T-cell (primary cell): ENCODE results near the gene WFDC10A. TPM values are rescaled to one million over a fixed set of nuclear protein-coding genes. Genes with fewer than 3 reads are reported as not detected.
"Not testable (repeated sequence)": the region's sequence is repeated elsewhere in the genome, so short reads cannot be mapped to it uniquely, and the experiment has no call there.

Source experiments
- ATAC-seq, 4 experiments: fragments of 200-7000 bp in 3 of 4; fragments of 150-1000 bp in 1 of 4; cut with Tn5 transposase; replicated peaks in 1 of 4; 1 replicate in 3 of 4; 2 replicates in 1 of 4; pipeline ENCODE4 v1.10.0; 2021; ENCODE audit warnings: moderate library complexity in 3 of 4, mild to moderate bottlenecking in 2 of 4, moderate number of reproducible peaks in 1 of 4
- CTCF ChIA-PET, 2 donors: fragments of 300-600 bp; sonication (Branson Sonifier 250); formaldehyde crosslinking; loops; one replicate each; lab custom pipeline; 2022; ENCODE audit warnings: antibody characterized with exemption in 2 of 2; lab: Charles Lee
- POLR2A ChIA-PET, 2 donors: fragments of 300-600 bp; sonication (Branson Sonifier 250); formaldehyde crosslinking; loops; one replicate each; lab custom pipeline; 2022; ENCODE audit warnings: antibody characterized with exemption in 2 of 2; lab: Charles Lee
- DNase-seq, 35 experiments: peaks; one replicate each; pipeline versions ENCODE4 v3.0.0 to v3.0.0-alpha.2; 2013 to 2023
- H3K27ac ChIP-seq: one replicate; pipeline ENCODE4 v1.5.1; 2013; ENCODE audit warnings: low read length
- H3K27me3 ChIP-seq, 2 experiments: replicated peaks in 1 of 2; 1 replicate in 1 of 2; 2 replicates in 1 of 2; pipeline versions ENCODE4 v1.6.1 to v1.7.0; 2013; ENCODE audit warnings: low read length in 1 of 2, mixed read lengths in 1 of 2; ENCODE audit not compliant: control insufficient read depth in 2 of 2, insufficient read depth in 2 of 2; ENCODE audit errors: extremely low read depth in 1 of 2
- H3K36me3 ChIP-seq, 2 donors: 1 replicate in 1 of 2; 2 replicates in 1 of 2; pipeline versions ENCODE4 v1.6.1 to v1.7.0; 2013; ENCODE audit warnings: low read length in 1 of 2; ENCODE audit not compliant: control insufficient read depth in 2 of 2, insufficient read depth in 1 of 2; ENCODE audit errors: extremely low read depth in 1 of 2
- H3K4me1 ChIP-seq, 2 experiments: 1 replicate in 1 of 2; 2 replicates in 1 of 2; pipeline versions ENCODE4 v1.6.1 to v1.7.0; 2013; ENCODE audit warnings: low read length in 2 of 2, mixed read lengths in 1 of 2; ENCODE audit not compliant: insufficient read depth in 2 of 2, control insufficient read depth in 1 of 2; ENCODE audit errors: extremely low read depth in 1 of 2
- H3K4me3 ChIP-seq, 2 donors: 1 replicate in 1 of 2; 2 replicates in 1 of 2; pipeline versions ENCODE4 v1.5.1 to v1.7.0; 2013; ENCODE audit warnings: mild to moderate bottlenecking in 2 of 2, low read length in 1 of 2, moderate library complexity in 1 of 2; ENCODE audit not compliant: control insufficient read depth in 1 of 2; ENCODE audit errors: extremely low read depth in 1 of 2
- H3K9me3 ChIP-seq: 2 replicates; pipeline ENCODE4 v1.7.0; 2013
- H3K27ac Mint-ChIP-seq, 2 donors: one replicate each; pipeline ENCODE4 v1.8.0; 2020 to 2021; ENCODE audit warnings: mild to moderate bottlenecking in 2 of 2, mixed read lengths in 2 of 2
- H3K27me3 Mint-ChIP-seq, 2 donors: one replicate each; pipeline ENCODE4 v1.8.0; 2021 to 2022; ENCODE audit warnings: mixed read lengths in 2 of 2
- H3K36me3 Mint-ChIP-seq: one replicate; pipeline ENCODE4 v1.8.0; 2021; ENCODE audit warnings: mixed read lengths
- H3K4me1 Mint-ChIP-seq, 3 donors: one replicate each; pipeline ENCODE4 v1.8.0; 2020 to 2022; ENCODE audit warnings: mixed read lengths in 3 of 3, mild to moderate bottlenecking in 1 of 3
- H3K4me3 Mint-ChIP-seq, 3 donors: one replicate each; pipeline ENCODE4 v1.8.0; 2020 to 2022; ENCODE audit warnings: mild to moderate bottlenecking in 3 of 3, mixed read lengths in 3 of 3, moderate library complexity in 3 of 3
- H3K9me3 Mint-ChIP-seq, 3 donors: one replicate each; pipeline ENCODE4 v1.8.0; 2020 to 2022; ENCODE audit warnings: mixed read lengths in 3 of 3
- WGBS: methylation state at CpG from one replicate; pipeline ENCODE4 v1.1.5; 2013; ENCODE audit warnings: missing lambda C conversion rate; ENCODE audit not compliant: insufficient coverage; 5-methylcytosine and 5-hydroxymethylcytosine counted together
- total RNA-seq, 35 experiments: library from RNA in 6 of 35; stranded (reverse) in 6 of 35; fragments of 120-200 nt in 1 of 35; gene quantifications; one replicate each; pipeline versions ENCODE4 v1.2.1 to v1.2.4 and lab custom pipeline; 2013 to 2026

The WFDC10A gene
- not detected for total RNA-seq
- not detected for total RNA-seq (2013)
- total RNA-seq (lab: John Stamatoyannopoulos, UW): 0 to 0.04 (median 0) reads per million in 29 experiments

DNA sequence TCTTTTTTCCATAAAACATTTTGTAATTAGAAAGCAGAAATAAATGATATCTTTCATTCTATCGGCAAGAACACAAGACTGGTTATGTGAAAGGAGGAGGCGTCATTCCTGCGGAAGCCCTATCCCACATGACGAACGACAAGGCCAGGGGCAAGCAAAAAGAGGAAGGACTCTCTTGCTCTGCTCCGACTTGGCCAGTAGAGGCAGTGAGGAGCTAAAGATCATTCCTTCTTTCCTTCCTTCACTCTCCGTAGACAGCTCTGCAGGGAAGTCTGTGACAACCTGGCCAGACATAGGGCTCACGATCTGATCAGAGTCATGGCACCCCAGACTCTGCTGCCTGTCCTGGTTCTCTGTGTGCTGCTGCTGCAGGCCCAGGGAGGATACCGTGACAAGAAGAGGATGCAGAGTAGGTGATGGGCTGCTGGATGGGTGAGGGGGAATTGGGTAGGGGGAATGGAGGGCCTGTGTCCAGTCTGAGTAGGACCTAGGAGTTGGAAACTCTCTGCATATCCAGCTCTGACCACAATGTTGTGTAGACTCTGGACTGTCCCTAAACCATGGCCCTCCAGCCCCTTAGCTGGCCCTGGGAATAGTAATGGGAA lies at the start of gene WFDC10A:
Gene WFDC10A (plus strand): TSS at position 244 of the 605 bp plus-strand sequence. CDS start 75 bp downstream, at position 319.
- no peaks in the 10 kb centered on the region for H3K36me3 ChIP-seq
- Mint-ChIP-seq H3K4me3 (no peak within 1 kb of the TSS), H3K4me1 (peaks cover 3 to 5% (median 3%) of the 10 kb centered on the region in 3 donors), H3K36me3 (no peaks in the 10 kb centered on the region), H3K9me3 (peaks cover 0 to 5% (median 0%) of the 10 kb centered on the region in 3 donors), H3K27ac (no peak within 1 kb of the TSS), H3K27me3 (peaks cover 45 to 50% of the 10 kb centered on the region in 2 donors)
- 38% methylated on average over 4 of the region's 9 CpGs for WGBS
- peak in 10 of 35 experiments; percentile 0 to 28 (median 4) for DNase-seq
- ChIA-PET POLR2A (no interaction called here), CTCF (interaction anchor here in 1 of 2 donors (0.5 to 0.6 kb wide), 2 partner anchors 1547 to 1641 kb away, joined by 4 read pairs; no protein-coding TSS in a partner anchor)
- no peaks in the 10 kb centered on the region for H3K9me3 ChIP-seq
- no peak within 1 kb of the TSS for H3K4me3 ChIP-seq
- ATAC-seq: peak; percentile 35 to 62 (median 56)
- peaks cover 2 to 15% of the 10 kb centered on the region in 2 experiments for H3K27me3 ChIP-seq
- no peak within 1 kb of the TSS for H3K27ac ChIP-seq
- peaks cover 0 to 3% of the 10 kb centered on the region in 2 experiments for H3K4me1 ChIP-seq

DNA sequence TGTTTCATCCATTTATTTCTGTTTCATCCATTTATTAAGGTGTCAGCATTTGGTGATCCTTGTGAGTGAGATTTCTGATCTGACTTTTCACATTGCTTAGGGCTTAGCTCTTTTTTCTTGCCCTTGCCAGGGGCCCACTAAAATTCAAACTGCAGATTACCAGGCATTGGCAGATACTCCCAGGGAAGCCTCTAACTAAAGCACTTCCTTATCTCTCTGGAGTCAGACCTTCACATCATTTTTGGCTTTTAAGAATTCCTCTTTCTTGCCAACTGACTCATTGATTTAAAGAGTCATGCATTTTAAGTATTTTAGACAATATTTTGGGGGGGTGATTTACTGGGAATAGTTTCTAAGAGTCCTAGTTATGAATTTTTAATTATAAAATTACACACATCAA lies 47.8 kb upstream of the WFDC10A start:
- ATAC-seq: no peak
- ChIA-PET POLR2A (interaction anchor here in 1 of 2 donors (0.6 kb wide), 1 partner anchor 13 kb away, joined by 3 read pairs; no protein-coding TSS in a partner anchor), CTCF (no interaction called here)
- Histone ChIP-seq H3K27ac (no peak overlapping the region), H3K4me1 (no peaks in the 10 kb centered on the region), H3K27me3 (peaks cover 8 to 11% of the 10 kb centered on the region in 2 experiments), H3K9me3 (no peaks in the 10 kb centered on the region), H3K36me3 (no peaks in the 10 kb centered on the region), H3K4me3 (no peak overlapping the region)
- no peak overlapping the region for H3K27ac Mint-ChIP-seq
- no peaks in the 10 kb centered on the region for H3K4me1 Mint-ChIP-seq
- no peak overlapping the region for H3K4me3 Mint-ChIP-seq
- no peaks in the 10 kb centered on the region for H3K36me3 Mint-ChIP-seq
- H3K27me3 Mint-ChIP-seq: peaks cover 14 to 24% of the 10 kb centered on the region in 2 donors
- H3K9me3 Mint-ChIP-seq: no peaks in the 10 kb centered on the region
- DNase-seq: no peak

DNA sequence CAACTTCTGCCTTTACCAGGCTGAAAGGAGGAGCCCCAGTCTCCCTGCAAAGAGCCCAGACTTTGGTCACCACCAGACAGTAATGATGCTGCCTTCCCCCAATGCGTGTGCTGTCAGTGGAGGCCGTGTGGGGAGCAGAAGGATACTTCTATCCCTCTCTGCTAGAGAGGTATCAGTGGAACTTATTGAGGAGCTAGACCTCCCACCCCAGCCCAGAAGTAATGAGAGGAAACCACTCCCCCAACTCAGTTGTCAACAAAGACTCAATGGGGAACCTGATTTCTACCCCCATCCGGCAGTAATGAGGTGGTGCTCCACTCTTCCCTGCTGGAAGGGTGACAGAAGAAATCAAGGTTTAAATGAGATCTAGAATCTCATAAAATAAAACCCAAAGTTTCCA lies 46.0 kb upstream of the WFDC10A start:
- DNase-seq: no peak
- H3K9me3 Mint-ChIP-seq: no peaks in the 10 kb centered on the region
- H3K36me3 Mint-ChIP-seq: no peaks in the 10 kb centered on the region
- no peak for ATAC-seq
- no peak overlapping the region for H3K4me3 ChIP-seq
- H3K4me3 Mint-ChIP-seq: no peak overlapping the region
- H3K4me1 Mint-ChIP-seq: no peaks in the 10 kb centered on the region
- CTCF ChIA-PET: no interaction called here
- H3K9me3 ChIP-seq: no peaks in the 10 kb centered on the region
- POLR2A ChIA-PET: no interaction called here
- H3K27me3 Mint-ChIP-seq: peaks cover 14 to 26% of the 10 kb centered on the region in 2 donors
- WGBS: no CpG with 5 or more reads among the region's 3 CpGs
- H3K4me1 ChIP-seq: no peaks in the 10 kb centered on the region
- H3K27me3 ChIP-seq: peaks cover 8 to 15% of the 10 kb centered on the region in 2 experiments
- H3K27ac ChIP-seq: no peak overlapping the region
- H3K36me3 ChIP-seq: no peaks in the 10 kb centered on the region
- no peak overlapping the region for H3K27ac Mint-ChIP-seq

- H3K27me3 Mint-ChIP-seq: peaks cover 15 to 23% of the 10 kb centered on the region in 2 donors
- ATAC-seq, H3K4me1 Mint-ChIP-seq, H3K9me3 ChIP-seq, H3K27ac ChIP-seq, DNase-seq, H3K4me1 ChIP-seq, CTCF ChIA-PET, H3K4me3 ChIP-seq, H3K27ac Mint-ChIP-seq, H3K4me3 Mint-ChIP-seq, H3K36me3 Mint-ChIP-seq, H3K9me3 Mint-ChIP-seq, H3K36me3 ChIP-seq, POLR2A ChIA-PET: not testable (repeated sequence)
- peaks cover 9 to 10% of the 10 kb centered on the region in 2 experiments for H3K27me3 ChIP-seq
- 90% methylated on average over 5 of the region's 5 CpGs for WGBS
Observed at GRCh38 chr20:45584294-45584693, 45.2 kb upstream of the WFDC10A start.

GRCh38 chr20:45585986-45586385 lies 43.6 kb upstream of the WFDC10A start:
- H3K36me3 Mint-ChIP-seq, H3K27ac ChIP-seq, H3K4me1 Mint-ChIP-seq, H3K9me3 Mint-ChIP-seq, H3K9me3 ChIP-seq, H3K27me3 ChIP-seq, POLR2A ChIA-PET, CTCF ChIA-PET, H3K36me3 ChIP-seq, DNase-seq, ATAC-seq, H3K4me3 ChIP-seq, H3K27ac Mint-ChIP-seq, H3K4me3 Mint-ChIP-seq, H3K4me1 ChIP-seq: not testable (repeated sequence)
- 93% methylated on average over 5 of the region's 5 CpGs for WGBS
- peaks cover 11 to 16% of the 10 kb centered on the region in 2 donors for H3K27me3 Mint-ChIP-seq

- Histone ChIP-seq H3K9me3 (no peaks in the 10 kb centered on the region), H3K4me1 (no peaks in the 10 kb centered on the region), H3K27ac (no peak overlapping the region), H3K4me3 (no peak overlapping the region), H3K36me3 (no peaks in the 10 kb centered on the region), H3K27me3 (peaks cover 2 to 8% of the 10 kb centered on the region in 2 experiments)
- H3K27me3 Mint-ChIP-seq: peaks cover 16 to 17% of the 10 kb centered on the region in 2 donors
- ChIA-PET CTCF (no interaction called here), POLR2A (no interaction called here)
- DNase-seq (no peak), ATAC-seq (no peak)
- H3K9me3 Mint-ChIP-seq: no peaks in the 10 kb centered on the region
- H3K27ac Mint-ChIP-seq: no peak overlapping the region
- H3K4me1 Mint-ChIP-seq: no peaks in the 10 kb centered on the region
- H3K36me3 Mint-ChIP-seq: no peaks in the 10 kb centered on the region
- no peak overlapping the region for H3K4me3 Mint-ChIP-seq
- WGBS: no CpG with 5 or more reads among the region's 2 CpGs
Observed at GRCh38 chr20:45588800-45589199, 40.7 kb upstream of the WFDC10A start.
